Right atrium auricular region (tissue), 2 donors: ENCODE data around the gene TPST2. TPM values are rescaled to one million over a fixed set of nuclear protein-coding genes. Genes with fewer than 3 reads are reported as not detected.

ENCODE experiments used
- DNase-seq: peaks from one replicate; pipeline ENCODE4 v3.0.0-alpha.2; 2019; ENCODE audit warnings: low spot score
- H3K27ac ChIP-seq, 2 donors: fragments of 200-600 bp; sonication (generic); 1 replicate in 1 of 2; 2 replicates in 1 of 2; pipeline ENCODE4 v1.5.1; 2016 to 2019
- H3K27me3 ChIP-seq, 2 donors: fragments of 200-600 bp; sonication (generic); one replicate each; pipeline versions ENCODE4 v1.5.1 to v1.6.0; 2017 to 2019
- H3K36me3 ChIP-seq: fragments of 200-600 bp; sonication (generic); one replicate; pipeline ENCODE4 v1.5.1; 2016
- H3K4me1 ChIP-seq, 2 donors: fragments of 200-600 bp; sonication (generic); one replicate each; pipeline versions ENCODE4 v1.5.1 to v1.6.0; 2017 to 2019
- H3K4me3 ChIP-seq, 2 donors: fragments of 200-600 bp; sonication (generic); 1 replicate in 1 of 2; 2 replicates in 1 of 2; pipeline ENCODE4 v1.5.1; 2017 to 2019; ENCODE audit warnings: mild to moderate bottlenecking in 1 of 2, moderate library complexity in 1 of 2
- H3K9me3 ChIP-seq, 2 donors: fragments of 200-600 bp; sonication (generic); one replicate each; pipeline ENCODE4 v1.5.1; 2019
- microRNA counts, 2 donors: library from miRNA; unstranded; fragments of <30 nt; microRNA quantifications; one replicate each; lab custom pipeline; 2016 to 2017
- microRNA-seq, 2 donors: library from miRNA; unstranded; fragments of <30 nt; microRNA quantifications; one replicate each; pipeline ENCODE4, GENCODE V29; 2016 to 2017; ENCODE audit warnings: borderline number of aligned reads in 2 of 2, borderline replicate concordance in 1 of 2
- total RNA-seq, 2 donors: library from RNA; depleted of rRNA; stranded (reverse); fragments of >200 nt; gene quantifications; one replicate each; pipeline ENCODE4 v1.1.0, GENCODE V29; 2016
- TF ChIP-seq, protein P1 (sequence below), 2 donors: fragments of 200-600 bp; sonication (generic); IDR thresholded peaks; one replicate each; pipeline ENCODE4 v1.5.1; 2019; ENCODE audit warnings: antibody characterized with exemption in 2 of 2

TPST2 gene
- total RNA-seq, 2 donors from 2014 or later: 63.4 to 104 TPM

DNA sequence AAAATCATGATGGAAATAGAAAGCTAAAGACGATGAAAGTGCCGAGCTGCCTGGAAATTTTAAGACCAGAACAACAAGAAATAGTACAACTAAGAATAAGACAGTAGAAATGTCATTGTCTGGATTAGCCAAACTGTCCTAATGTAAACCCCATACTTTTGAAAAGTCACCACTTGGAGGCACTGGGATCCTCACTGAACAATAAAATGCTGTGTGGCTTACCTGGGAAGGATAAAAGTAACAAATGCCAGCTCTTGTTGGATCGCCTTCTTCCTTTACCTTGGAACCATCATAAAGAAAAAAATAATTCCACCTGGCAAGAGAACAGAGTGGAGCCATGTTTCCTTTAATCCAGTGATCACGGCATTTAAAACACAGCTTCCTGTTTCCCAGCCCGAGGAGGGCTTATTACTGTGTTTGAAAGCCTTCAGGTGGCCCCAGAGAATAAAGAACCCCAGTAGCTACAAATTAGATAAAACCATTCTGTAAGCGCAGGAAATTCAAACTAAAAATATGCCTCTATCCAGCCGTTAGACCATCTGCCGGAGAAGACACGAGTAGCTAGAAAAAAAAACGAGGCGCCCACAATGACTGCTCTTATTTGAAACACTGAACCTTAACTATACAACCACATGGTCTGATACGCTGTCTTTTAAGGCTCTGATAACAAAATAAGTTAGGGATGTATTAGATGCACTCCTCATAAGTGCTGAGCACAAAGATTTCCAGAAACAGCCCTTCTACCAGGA, 110.7 kb downstream of the TPST2 start:
- no peak overlapping the region for H3K27ac ChIP-seq
- H3K4me3 ChIP-seq: peak overlapping the region in 1 of 2 donors; percentile 13
- no peaks in the 10 kb centered on the region for H3K9me3 ChIP-seq
- TF ChIP-seq, protein P1, sequence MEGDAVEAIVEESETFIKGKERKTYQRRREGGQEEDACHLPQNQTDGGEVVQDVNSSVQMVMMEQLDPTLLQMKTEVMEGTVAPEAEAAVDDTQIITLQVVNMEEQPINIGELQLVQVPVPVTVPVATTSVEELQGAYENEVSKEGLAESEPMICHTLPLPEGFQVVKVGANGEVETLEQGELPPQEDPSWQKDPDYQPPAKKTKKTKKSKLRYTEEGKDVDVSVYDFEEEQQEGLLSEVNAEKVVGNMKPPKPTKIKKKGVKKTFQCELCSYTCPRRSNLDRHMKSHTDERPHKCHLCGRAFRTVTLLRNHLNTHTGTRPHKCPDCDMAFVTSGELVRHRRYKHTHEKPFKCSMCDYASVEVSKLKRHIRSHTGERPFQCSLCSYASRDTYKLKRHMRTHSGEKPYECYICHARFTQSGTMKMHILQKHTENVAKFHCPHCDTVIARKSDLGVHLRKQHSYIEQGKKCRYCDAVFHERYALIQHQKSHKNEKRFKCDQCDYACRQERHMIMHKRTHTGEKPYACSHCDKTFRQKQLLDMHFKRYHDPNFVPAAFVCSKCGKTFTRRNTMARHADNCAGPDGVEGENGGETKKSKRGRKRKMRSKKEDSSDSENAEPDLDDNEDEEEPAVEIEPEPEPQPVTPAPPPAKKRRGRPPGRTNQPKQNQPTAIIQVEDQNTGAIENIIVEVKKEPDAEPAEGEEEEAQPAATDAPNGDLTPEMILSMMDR (IDR thresholded peaks at IDR 0.05): peak in 1 of 2 donors; percentile 9
- H3K27me3 ChIP-seq: no peaks in the 10 kb centered on the region
- no peak for DNase-seq
- peaks cover 0 to 40% of the 10 kb centered on the region in 2 donors for H3K4me1 ChIP-seq
- peaks cover 33% of the 10 kb centered on the region for H3K36me3 ChIP-seq

DNA sequence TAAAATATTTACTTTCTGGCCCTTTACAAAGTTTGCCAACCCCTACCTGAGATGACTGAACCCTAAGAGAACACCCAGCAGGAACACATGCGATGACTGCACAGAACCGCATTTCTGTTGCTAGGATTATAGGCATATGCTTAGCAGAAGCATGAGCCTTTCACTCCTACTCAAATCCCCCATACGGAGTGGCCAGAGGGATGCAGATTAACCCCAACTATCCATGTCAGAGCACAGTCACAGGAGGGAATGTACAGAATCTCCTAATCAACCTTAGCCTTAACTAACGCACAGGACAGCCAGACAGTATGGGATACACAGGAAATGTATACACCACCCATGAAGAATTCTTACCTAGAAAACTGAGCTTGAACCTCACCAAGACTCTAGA, 112.6 kb downstream of the TPST2 start:
- DNase-seq: no peak
- Histone ChIP-seq H3K4me1 (peaks cover 0 to 29% of the 10 kb centered on the region in 2 donors), H3K27ac (no peak overlapping the region), H3K36me3 (peaks cover 47% of the 10 kb centered on the region), H3K27me3 (no peaks in the 10 kb centered on the region), H3K4me3 (no peak overlapping the region), H3K9me3 (no peaks in the 10 kb centered on the region)
- TF ChIP-seq, protein P1 (IDR thresholded peaks at IDR 0.05): no peak

DNA sequence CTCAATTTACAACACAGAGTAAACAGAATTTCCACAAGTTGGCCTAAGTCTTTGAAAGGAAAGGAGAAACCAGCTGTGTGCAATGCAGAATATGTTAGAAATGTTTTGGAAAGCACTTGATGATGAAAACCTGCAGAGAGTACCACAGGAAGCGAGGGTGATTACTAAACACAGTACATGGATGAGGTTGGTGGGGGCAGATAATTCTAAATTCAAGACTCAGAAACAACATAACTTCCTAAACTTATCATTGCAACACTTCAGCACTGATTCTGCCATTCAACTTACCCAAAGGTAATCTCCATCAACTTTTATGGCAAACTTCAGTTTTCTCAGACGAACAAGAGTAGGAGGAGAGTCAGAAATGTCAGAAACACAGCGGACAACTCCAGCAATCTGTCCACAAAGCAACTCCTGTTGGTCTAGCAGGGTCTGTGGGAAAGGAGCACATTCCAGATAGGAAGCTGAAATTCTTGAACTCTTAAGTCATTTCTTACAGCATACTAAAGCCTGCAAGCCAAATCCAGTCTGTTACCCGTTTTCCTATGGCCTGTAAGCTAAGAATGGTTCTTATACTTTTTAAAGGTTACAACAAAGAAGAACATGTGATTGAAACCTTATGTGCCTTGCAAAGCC, 113.1 kb downstream of the TPST2 start:
- no peak overlapping the region for H3K27ac ChIP-seq
- H3K4me1 ChIP-seq: peaks cover 0 to 27% of the 10 kb centered on the region in 2 donors
- TF ChIP-seq, protein P1 (IDR thresholded peaks at IDR 0.05): no peak
- H3K36me3 ChIP-seq: peaks cover 52% of the 10 kb centered on the region
- H3K9me3 ChIP-seq: no peaks in the 10 kb centered on the region
- DNase-seq: no peak
- H3K4me3 ChIP-seq: no peak overlapping the region
- no peaks in the 10 kb centered on the region for H3K27me3 ChIP-seq

DNA sequence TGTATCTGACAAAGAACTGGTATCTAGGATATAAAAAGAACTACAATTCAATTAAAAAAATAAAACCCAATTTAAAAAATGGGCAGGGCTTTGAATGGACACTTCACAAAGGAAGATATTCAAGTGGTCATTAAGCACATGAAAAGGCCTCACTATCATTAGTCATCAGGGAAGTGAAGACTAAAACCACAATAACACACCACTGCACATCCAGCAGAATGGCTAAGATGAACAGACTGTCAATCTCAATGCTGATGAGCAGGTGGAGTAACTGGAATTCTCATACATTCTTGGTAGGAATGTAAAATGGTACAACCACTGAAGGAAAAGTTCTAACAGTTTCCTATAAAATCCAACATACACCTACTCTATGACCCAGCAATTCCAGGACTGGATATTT, 115.2 kb downstream of the TPST2 start:
- Histone ChIP-seq H3K9me3 (no peaks in the 10 kb centered on the region), H3K4me1 (peaks cover 0 to 9% of the 10 kb centered on the region in 2 donors), H3K27ac (no peak overlapping the region), H3K4me3 (no peak overlapping the region), H3K27me3 (no peaks in the 10 kb centered on the region), H3K36me3 (peaks cover 74% of the 10 kb centered on the region)
- TF ChIP-seq, protein P1 (IDR thresholded peaks at IDR 0.05): no peak
- no peak for DNase-seq

MicroRNA genes within 50 kb of the gene (microRNA counts, 767-probe panel; counts per million panel counts)
- microRNA hsa-miR-548j (lab: Ali Mortazavi, UCI): 0 to 31.0 counts per million in 2 donors

Small RNA genes within 50 kb of the gene (microRNA-seq; reads per million reads assigned to microRNA genes)
- gene MIR548J: 2.8 to 4.2 reads per million in 2 donors

Other genes with a start within 250 kb of the TPST2 start
- under 1 TPM; 0.11 to 0.71 TPM for gene ASPHD2, start 160.9 kb downstream of the TPST2 start, total RNA-seq
- gene HPS4, start 106.3 kb downstream of the TPST2 start, total RNA-seq: 10 to 100 TPM in 1 of 2 donors, 1 to 10 TPM in 1; 6.8 to 10.8 TPM
- gene SRRD, start 106.3 kb downstream of the TPST2 start, total RNA-seq: 10 to 100 TPM; 20.4 to 25.0 TPM
- 10 to 100 TPM; 15.4 TPM for gene TFIP11, start 77.7 kb downstream of the TPST2 start, total RNA-seq
- 1 to 10 TPM in 1 of 2 donors, under 1 TPM in 1; 0.79 to 1.7 TPM for gene CRYBB1, start 27.9 kb upstream of the TPST2 start, total RNA-seq
- not detected for gene CRYBA4, start 31.8 kb upstream of the TPST2 start, total RNA-seq
- gene MIAT, start 67.5 kb upstream of the TPST2 start, total RNA-seq: 1 to 10 TPM in 1 of 2 donors, under 1 TPM in 1; 0.19 to 2.0 TPM